Measurements from ENCODE around the gene INPP5A. TPM values are rescaled to one million over a fixed set of nuclear protein-coding genes. Genes with fewer than 3 reads are reported as not detected.

Gene INPP5A
- total and polyA plus RNA-seq, 10 of the 15 experiments (the other 5 are each of a cell fraction or from before 2014, with no cell fraction given): 0.52 to 15.0 (median 6.3) TPM

DNA sequence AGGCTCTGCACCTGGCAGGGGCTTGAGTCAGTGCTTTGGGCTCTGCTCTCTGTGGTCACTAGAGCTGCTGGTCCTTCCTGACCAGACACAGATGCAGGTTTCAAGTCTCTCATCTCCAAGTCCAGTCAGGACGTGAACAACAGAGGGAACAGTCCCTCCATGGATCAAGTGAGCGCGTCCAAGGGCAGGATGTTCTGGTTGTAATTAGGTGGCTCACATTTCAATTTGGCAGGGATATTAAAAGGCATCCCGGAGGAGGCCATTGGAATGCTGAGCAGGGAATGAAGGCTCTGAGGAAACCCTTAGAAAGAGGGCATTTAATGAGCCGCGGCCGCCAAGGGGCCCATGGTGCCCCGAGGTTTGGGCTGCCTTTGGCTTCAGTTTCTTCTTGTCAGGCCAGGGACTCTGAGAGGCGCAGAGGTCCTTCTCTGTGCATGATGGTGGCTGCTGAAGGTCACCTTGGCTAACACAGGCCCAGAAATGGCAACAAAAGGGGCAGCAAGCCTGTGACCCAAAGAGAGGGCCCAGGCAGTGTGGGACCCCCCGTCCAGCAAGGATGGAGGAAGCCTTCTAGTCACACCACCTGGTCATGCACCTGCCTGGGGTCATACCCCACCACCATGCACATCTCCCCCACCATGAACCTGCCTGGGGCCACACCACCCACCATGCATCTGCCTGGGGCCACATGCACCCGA is 30.7 kb upstream of the INPP5A start:
- H3K79me2 ChIP-seq (ENCODE audit: control insufficient read depth, insufficient read depth, low read length): no peaks in the 10 kb centered on the region
- FAIRE-seq (no peak), ATAC-seq (no peak), DNase-seq (ENCODE audit: low read depth, low spot score) (no peak)
- intact Hi-C loops (cut with micrococcal nuclease; ENCODE audit: unreplicated experiment): no loop called here
- SMC1A ChIA-PET (ENCODE audit: uncharacterized antibody, unreplicated experiment): no interaction called here
- H4K20me1 ChIP-seq (ENCODE audit: control insufficient read depth, insufficient read depth): no peaks in the 10 kb centered on the region
- no peak overlapping the region for H3K4me3 ChIP-seq
- no peaks in the 10 kb centered on the region for H3K36me3 ChIP-seq (ENCODE audit: control insufficient read depth in 2 of 2, insufficient read depth in 2 of 2, low read length in 1 of 2)
- CTCF ChIA-PET: no interaction called here
- in situ Hi-C loops (cut with MboI): no loop called here
- H3K4me1 ChIP-seq (ENCODE audit: control insufficient read depth, insufficient read depth, low read length): no peaks in the 10 kb centered on the region
- H2AFZ ChIP-seq (ENCODE audit: control insufficient read depth, low read depth, low read length): no peak overlapping the region
- RAD21 ChIA-PET (ENCODE audit: unreplicated experiment): no interaction called here
- TF ChIP-seq, protein P1, sequence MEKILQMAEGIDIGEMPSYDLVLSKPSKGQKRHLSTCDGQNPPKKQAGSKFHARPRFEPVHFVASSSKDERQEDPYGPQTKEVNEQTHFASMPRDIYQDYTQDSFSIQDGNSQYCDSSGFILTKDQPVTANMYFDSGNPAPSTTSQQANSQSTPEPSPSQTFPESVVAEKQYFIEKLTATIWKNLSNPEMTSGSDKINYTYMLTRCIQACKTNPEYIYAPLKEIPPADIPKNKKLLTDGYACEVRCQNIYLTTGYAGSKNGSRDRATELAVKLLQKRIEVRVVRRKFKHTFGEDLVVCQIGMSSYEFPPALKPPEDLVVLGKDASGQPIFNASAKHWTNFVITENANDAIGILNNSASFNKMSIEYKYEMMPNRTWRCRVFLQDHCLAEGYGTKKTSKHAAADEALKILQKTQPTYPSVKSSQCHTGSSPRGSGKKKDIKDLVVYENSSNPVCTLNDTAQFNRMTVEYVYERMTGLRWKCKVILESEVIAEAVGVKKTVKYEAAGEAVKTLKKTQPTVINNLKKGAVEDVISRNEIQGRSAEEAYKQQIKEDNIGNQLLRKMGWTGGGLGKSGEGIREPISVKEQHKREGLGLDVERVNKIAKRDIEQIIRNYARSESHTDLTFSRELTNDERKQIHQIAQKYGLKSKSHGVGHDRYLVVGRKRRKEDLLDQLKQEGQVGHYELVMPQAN (conservative IDR thresholded peaks at IDR 0.05): no peak
- TF ChIP-seq TCF7 (IDR thresholded peaks at IDR 0.05; ENCODE audit: borderline replicate concordance) (no peak), TARDBP (IDR thresholded peaks at IDR 0.05; ENCODE audit: borderline replicate concordance) (no peak), MTA2 (IDR thresholded peaks at IDR 0.05; ENCODE audit: low read depth) (no peak), RUNX3 (IDR thresholded peaks at IDR 0.05; ENCODE audit: low read length) (no peak), CREB1 (IDR thresholded peaks at IDR 0.05; ENCODE audit: low read depth) (no peak), HDAC2 (IDR thresholded peaks at IDR 0.05) (no peak), ASH2L (IDR thresholded peaks at IDR 0.05; ENCODE audit: borderline replicate concordance, low read depth) (no peak), MYB (IDR thresholded peaks at IDR 0.05; ENCODE audit: borderline replicate concordance, low read depth, low read length) (no peak), PAX8 (IDR thresholded peaks at IDR 0.05) (no peak), PML (IDR thresholded peaks at IDR 0.05; ENCODE audit: low read length) (no peak), SREBF1 (IDR thresholded peaks at IDR 0.05; ENCODE audit: low read length) (no peak), GABPA (IDR thresholded peaks at IDR 0.05; ENCODE audit: low read depth) (no peak)
- TF ChIP-seq, protein P2, sequence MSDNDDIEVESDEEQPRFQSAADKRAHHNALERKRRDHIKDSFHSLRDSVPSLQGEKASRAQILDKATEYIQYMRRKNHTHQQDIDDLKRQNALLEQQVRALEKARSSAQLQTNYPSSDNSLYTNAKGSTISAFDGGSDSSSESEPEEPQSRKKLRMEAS (IDR thresholded peaks at IDR 0.05; ENCODE audit: low read depth, low read length): no peak
- no peak overlapping the region for H3K27ac ChIP-seq (ENCODE audit: control insufficient read depth, insufficient read depth)
- no peaks in the 10 kb centered on the region for H3K9me3 ChIP-seq (replicated peaks; ENCODE audit: control insufficient read depth, insufficient read depth, low read length)
- POLR2A ChIA-PET: no interaction called here
- H3K9ac ChIP-seq (ENCODE audit: control insufficient read depth, insufficient read depth, low read length): no peak overlapping the region
- WGBS (ENCODE audit: insufficient coverage, insufficient replicate concordance, low lambda C conversion rate, missing lambda C conversion rate): 34% methylated on average over 11 of the region's 11 CpGs
- no peak overlapping the region for H3K4me2 ChIP-seq (ENCODE audit: control insufficient read depth, insufficient read depth)
- no peaks in the 10 kb centered on the region; a peak in 1 of 4 replicates for H3K27me3 ChIP-seq (replicated peaks in 1 of 2; ENCODE audit: control insufficient read depth in 2 of 2, insufficient read depth in 2 of 2, low read length in 1 of 2)
- BruUV-seq (replicated peaks): no TSS peak

Data from GM12878 (cell line).